Panc1 (cell line): ENCODE measurements around the gene GABRA1.

Experiments used
- POLR2AphosphoS5 ChIP-seq: IDR thresholded peaks from 2 replicates; pipeline ENCODE4 v1.6.1; 2012; ENCODE audit warnings: mild to moderate bottlenecking, low read depth, low read length, moderate library complexity
- REST ChIP-seq, 2 experiments: IDR thresholded peaks; 2 replicates each; pipeline ENCODE4 v1.6.1; 2011 to 2012; ENCODE audit warnings: low read depth in 2 of 2, control low read depth in 1 of 2, low read length in 1 of 2, mild to moderate bottlenecking in 1 of 2, moderate library complexity in 1 of 2; ENCODE audit not compliant: insufficient read depth in 1 of 2
- SIN3A ChIP-seq: IDR thresholded peaks from 2 replicates; pipeline ENCODE4 v1.6.1; 2012; ENCODE audit warnings: low read depth, mild to moderate bottlenecking, low read length, moderate library complexity, borderline replicate concordance; ENCODE audit not compliant: insufficient read depth
- TCF7L2 ChIP-seq: IDR thresholded peaks from 2 replicates; pipeline ENCODE4 v1.6.1; 2011; ENCODE audit warnings: mild to moderate bottlenecking, low read depth, low read length, inconsistent platforms
- TF ChIP-seq, protein P1 (sequence below): fragments of 450-650 bp; IDR thresholded peaks from 2 replicates; pipeline ENCODE4 v1.5.1; 2017; ENCODE audit warnings: mild to moderate bottlenecking

DNA sequence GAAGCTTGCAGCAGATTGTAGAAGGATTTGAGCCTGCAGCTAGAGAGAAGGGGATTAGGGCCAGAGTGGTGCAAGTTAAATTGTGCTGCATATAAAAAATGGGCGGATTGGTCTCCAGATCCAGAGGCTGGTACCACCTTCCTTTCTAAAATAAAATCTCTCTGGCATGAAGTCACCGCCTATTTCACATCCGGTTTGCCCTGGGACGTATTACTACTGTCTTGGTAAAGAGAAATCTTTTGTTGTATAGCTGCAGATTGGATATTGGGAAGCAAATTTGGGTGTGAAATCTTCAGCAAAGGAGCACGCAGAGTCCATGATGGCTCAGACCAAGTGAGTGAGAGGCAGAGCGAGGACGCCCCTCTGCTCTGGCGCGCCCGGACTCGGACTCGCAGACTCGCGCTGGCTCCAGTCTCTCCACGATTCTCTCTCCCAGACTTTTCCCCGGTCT, at the start of gene GABRA1:
- TF ChIP-seq, protein P1, sequence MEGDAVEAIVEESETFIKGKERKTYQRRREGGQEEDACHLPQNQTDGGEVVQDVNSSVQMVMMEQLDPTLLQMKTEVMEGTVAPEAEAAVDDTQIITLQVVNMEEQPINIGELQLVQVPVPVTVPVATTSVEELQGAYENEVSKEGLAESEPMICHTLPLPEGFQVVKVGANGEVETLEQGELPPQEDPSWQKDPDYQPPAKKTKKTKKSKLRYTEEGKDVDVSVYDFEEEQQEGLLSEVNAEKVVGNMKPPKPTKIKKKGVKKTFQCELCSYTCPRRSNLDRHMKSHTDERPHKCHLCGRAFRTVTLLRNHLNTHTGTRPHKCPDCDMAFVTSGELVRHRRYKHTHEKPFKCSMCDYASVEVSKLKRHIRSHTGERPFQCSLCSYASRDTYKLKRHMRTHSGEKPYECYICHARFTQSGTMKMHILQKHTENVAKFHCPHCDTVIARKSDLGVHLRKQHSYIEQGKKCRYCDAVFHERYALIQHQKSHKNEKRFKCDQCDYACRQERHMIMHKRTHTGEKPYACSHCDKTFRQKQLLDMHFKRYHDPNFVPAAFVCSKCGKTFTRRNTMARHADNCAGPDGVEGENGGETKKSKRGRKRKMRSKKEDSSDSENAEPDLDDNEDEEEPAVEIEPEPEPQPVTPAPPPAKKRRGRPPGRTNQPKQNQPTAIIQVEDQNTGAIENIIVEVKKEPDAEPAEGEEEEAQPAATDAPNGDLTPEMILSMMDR: no peak
- no peak for TF ChIP-seq REST (IDR thresholded peaks at IDR 0.05; ENCODE audit: insufficient read depth in 1 of 2, low read depth in 2 of 2, low read length in 1 of 2)
- no peak for TF ChIP-seq POLR2AphosphoS5
- no peak for TF ChIP-seq SIN3A
- TF ChIP-seq TCF7L2: no peak
